H1 (cell line): ENCODE results near the gene GANAB. TPM values are rescaled to one million over a fixed set of nuclear protein-coding genes. Genes with fewer than 3 reads are reported as not detected.

Source experiments
- polyA plus RNA-seq, 7 experiments: library from polyadenylated mRNA; depleted of rRNA in 3 of 7; stranded (reverse) in 5 of 7; unstranded in 2 of 7; fragments of >200 nt in 5 of 7; fragments of 200-250 nt in 2 of 7; gene quantifications; 1 replicate in 5 of 7; 2 replicates in 1 of 7; 4 replicates in 1 of 7; pipeline versions ENCODE4 v1.2.1 to v1.2.3, GENCODE V29; 2011 to 2013; ENCODE audit warnings: missing spikeins in 2 of 7, mixed read lengths in 2 of 7
- small RNA-seq: library from polyadenylated mRNA; stranded (forward); fragments of <200 nt; extraction: miRNeasy Mini kit (QIAGEN cat#:217004); gene quantifications from one replicate; pipeline ENCODE3, GENCODE V24; 2013; ENCODE audit not compliant: insufficient read depth
- total RNA-seq: library from RNA; stranded (reverse); fragmentation: NEBNext Ultra II Directional; extraction: Animal tissue kit (Norgen Biotek cat#: 25700); gene quantifications from 2 replicates; pipeline ENCODE4 v1.2.1, GENCODE V29; 2021

GANAB gene
- total and polyA plus RNA-seq, 2 of the 8 experiments (the other 6 are each of a cell fraction or from before 2014, with no cell fraction given): 289 to 330 TPM

Small RNA genes within 50 kb of the gene (small RNA-seq; reads per million reads assigned to genes)
- gene AP001458.1 (not detected), gene SNORA57 (not detected)

Other genes starting within 250 kb of the GANAB start
- gene SCGB1A1, start 227.6 kb downstream of the GANAB start, total RNA-seq: not detected in 2 replicates
- not detected in 2 replicates for gene SCGB1A1, start 227.6 kb downstream of the GANAB start, polyA plus RNA-seq (2011; rRNA removed)
- gene AHNAK, start 99.8 kb downstream of the GANAB start, total RNA-seq: 5.8 and 6.7 TPM in 2 replicates
- 2.0 and 2.5 TPM in 2 replicates for gene AHNAK, start 99.8 kb downstream of the GANAB start, polyA plus RNA-seq (2011; rRNA removed)
- 1,622 and 1,627 TPM in 2 replicates for gene EEF1G, start 72.7 kb downstream of the GANAB start, total RNA-seq
- 1,996 and 2,000 TPM in 2 replicates for gene EEF1G, start 72.7 kb downstream of the GANAB start, polyA plus RNA-seq (2011; rRNA removed)
- 24.6 and 31.5 TPM in 2 replicates for gene TUT1, start 55.1 kb downstream of the GANAB start, total RNA-seq
- gene TUT1, start 55.1 kb downstream of the GANAB start, polyA plus RNA-seq (2011; rRNA removed): 17.8 and 26.2 TPM in 2 replicates
- 114 and 117 TPM in 2 replicates for gene MTA2, start 44.7 kb downstream of the GANAB start, total RNA-seq
- 25.7 and 32.2 TPM in 2 replicates for gene MTA2, start 44.7 kb downstream of the GANAB start, polyA plus RNA-seq (2011; rRNA removed)
- gene EML3, start 33.8 kb downstream of the GANAB start, total RNA-seq: 29.9 and 31.2 TPM in 2 replicates
- 19.2 and 30.1 TPM in 2 replicates for gene EML3, start 33.8 kb downstream of the GANAB start, polyA plus RNA-seq (2011; rRNA removed)
- 0.55 and 2.2 TPM in 2 replicates for gene ROM1, start 33.4 kb downstream of the GANAB start, total RNA-seq
- 0.86 and 0.91 TPM in 2 replicates for gene ROM1, start 33.4 kb downstream of the GANAB start, polyA plus RNA-seq (2011; rRNA removed)
- gene B3GAT3, start 24.6 kb downstream of the GANAB start, total RNA-seq: 28.0 and 34.5 TPM in 2 replicates
- gene B3GAT3, start 24.6 kb downstream of the GANAB start, polyA plus RNA-seq (2011; rRNA removed): 39.0 and 57.7 TPM in 2 replicates
- 29.3 and 30.1 TPM in 2 replicates for gene INTS5, start 6.7 kb upstream of the GANAB start, total RNA-seq
- gene INTS5, start 6.7 kb upstream of the GANAB start, polyA plus RNA-seq (2011; rRNA removed): 23.6 and 30.3 TPM in 2 replicates
- gene C11orf98, start 18.6 kb upstream of the GANAB start, total RNA-seq: 171 and 173 TPM in 2 replicates
- gene C11orf98, start 18.6 kb upstream of the GANAB start, polyA plus RNA-seq (2011; rRNA removed): 68.0 and 72.1 TPM in 2 replicates
- gene CSKMT, start 18.7 kb upstream of the GANAB start, total RNA-seq: 66.1 and 67.8 TPM in 2 replicates
- 12.0 and 26.4 TPM in 2 replicates for gene CSKMT, start 18.7 kb upstream of the GANAB start, polyA plus RNA-seq (2011; rRNA removed)
- gene UQCC3, start 25.1 kb upstream of the GANAB start, total RNA-seq: 14.2 and 15.2 TPM in 2 replicates
- gene UQCC3, start 25.1 kb upstream of the GANAB start, polyA plus RNA-seq (2011; rRNA removed): 15.7 and 27.9 TPM in 2 replicates
- 3.6 and 5.2 TPM in 2 replicates for gene LBHD1, start 25.7 kb upstream of the GANAB start, total RNA-seq
- 2.3 and 2.8 TPM in 2 replicates for gene LBHD1, start 25.7 kb upstream of the GANAB start, polyA plus RNA-seq (2011; rRNA removed)
- 104 and 114 TPM in 2 replicates for gene UBXN1, start 32.5 kb upstream of the GANAB start, total RNA-seq
- 78.6 and 126 TPM in 2 replicates for gene UBXN1, start 32.5 kb upstream of the GANAB start, polyA plus RNA-seq (2011; rRNA removed)
- gene LRRN4CL, start 42.9 kb upstream of the GANAB start, total RNA-seq: 0.26 TPM in 1 of 2 replicates, not detected in the other
- 0.03 and 0.05 TPM in 2 replicates for gene LRRN4CL, start 42.9 kb upstream of the GANAB start, polyA plus RNA-seq (2011; rRNA removed)
- gene BSCL2, start 60.8 kb upstream of the GANAB start, total RNA-seq: 59.5 and 73.7 TPM in 2 replicates
- gene BSCL2, start 60.8 kb upstream of the GANAB start, polyA plus RNA-seq (2011; rRNA removed): 264 and 286 TPM in 2 replicates
- gene GNG3, start 61.1 kb upstream of the GANAB start, total RNA-seq: 4.9 and 6.4 TPM in 2 replicates
- 10.9 and 12.1 TPM in 2 replicates for gene GNG3, start 61.1 kb upstream of the GANAB start, polyA plus RNA-seq (2011; rRNA removed)
- gene HNRNPUL2, start 80.8 kb upstream of the GANAB start, total RNA-seq: 44.3 and 46.4 TPM in 2 replicates
- gene HNRNPUL2, start 80.8 kb upstream of the GANAB start, polyA plus RNA-seq (2011; rRNA removed): 12.7 and 14.9 TPM in 2 replicates
- 34.1 and 34.5 TPM in 2 replicates for gene TTC9C, start 81.9 kb upstream of the GANAB start, total RNA-seq
- gene TTC9C, start 81.9 kb upstream of the GANAB start, polyA plus RNA-seq (2011; rRNA removed): 25.4 and 28.1 TPM in 2 replicates
- 76.5 and 76.9 TPM in 2 replicates for gene ZBTB3, start 107.5 kb upstream of the GANAB start, total RNA-seq
- gene ZBTB3, start 107.5 kb upstream of the GANAB start, polyA plus RNA-seq (2011; rRNA removed): 30.2 and 39.5 TPM in 2 replicates
- 126 and 131 TPM in 2 replicates for gene POLR2G, start 115.0 kb upstream of the GANAB start, total RNA-seq
- 206 and 329 TPM in 2 replicates for gene POLR2G, start 115.0 kb upstream of the GANAB start, polyA plus RNA-seq (2011; rRNA removed)
- 29.6 and 31.9 TPM in 2 replicates for gene TAF6L, start 124.8 kb upstream of the GANAB start, total RNA-seq
- 24.8 and 37.3 TPM in 2 replicates for gene TAF6L, start 124.8 kb upstream of the GANAB start, polyA plus RNA-seq (2011; rRNA removed)
- gene TMEM179B, start 140.8 kb upstream of the GANAB start, total RNA-seq: 16.3 and 18.6 TPM in 2 replicates
- gene TMEM179B, start 140.8 kb upstream of the GANAB start, polyA plus RNA-seq (2011; rRNA removed): 62.2 and 65.1 TPM in 2 replicates
- 22.9 and 23.5 TPM in 2 replicates for gene TMEM223, start 145.4 kb upstream of the GANAB start, total RNA-seq
- gene TMEM223, start 145.4 kb upstream of the GANAB start, polyA plus RNA-seq (2011; rRNA removed): 59.7 and 64.1 TPM in 2 replicates
- 44.8 and 49.8 TPM in 2 replicates for gene NXF1, start 158.8 kb upstream of the GANAB start, total RNA-seq
- 48.1 and 63.6 TPM in 2 replicates for gene NXF1, start 158.8 kb upstream of the GANAB start, polyA plus RNA-seq (2011; rRNA removed)
- 24.2 and 25.3 TPM in 2 replicates for gene STX5, start 185.4 kb upstream of the GANAB start, total RNA-seq
- 23.4 and 28.5 TPM in 2 replicates for gene STX5, start 185.4 kb upstream of the GANAB start, polyA plus RNA-seq (2011; rRNA removed)
- gene TEX54, start 186.2 kb upstream of the GANAB start, total RNA-seq: 1.2 TPM in 1 of 2 replicates, not detected in the other
- gene TEX54, start 186.2 kb upstream of the GANAB start, polyA plus RNA-seq (2011; rRNA removed): not detected in 2 replicates
- 97.0 and 101 TPM in 2 replicates for gene WDR74, start 193.0 kb upstream of the GANAB start, total RNA-seq
- 93.6 and 116 TPM in 2 replicates for gene WDR74, start 193.0 kb upstream of the GANAB start, polyA plus RNA-seq (2011; rRNA removed)
- 393 and 410 TPM in 2 replicates for gene SLC3A2, start 234.3 kb upstream of the GANAB start, total RNA-seq
- gene SLC3A2, start 234.3 kb upstream of the GANAB start, polyA plus RNA-seq (2011; rRNA removed): 435 and 574 TPM in 2 replicates